K562 (cell line): ENCODE measurements around the gene TCF3. TPM values are rescaled to one million over a fixed set of nuclear protein-coding genes. Genes with fewer than 3 reads are reported as not detected.

ENCODE experiments used
- ATAC-seq: fragments of 200-7000 bp; cut with Tn5 transposase; 3 replicates; pipeline ENCODE4 v1.9.1; 2020; ENCODE audit warnings: moderate library complexity
- BruUV-seq: library from RNA; stranded (reverse); fragments of 400-500 nt; replicated peaks from 2 replicates; lab custom pipeline; 2021; lab: Mats Ljungman, UMichigan
- CTCF ChIA-PET: fragments of 300-600 bp; formaldehyde crosslinking; extraction: SDS; loops from one replicate; lab custom pipeline; 2021; ENCODE audit warnings: low intra/inter-chr PET ratio; lab: Yijun Ruan, JAX
- POLR2A ChIA-PET: fragments of 300-600, 350-650 bp; sonication (Branson Sonifier 250); formaldehyde crosslinking; extraction: SDS; loops from one replicate; lab custom pipeline; 2021; ENCODE audit warnings: antibody characterized with exemption, inconsistent platforms; lab: Yijun Ruan, JAX
- DNase-seq, 4 experiments: peaks; one replicate each; pipeline versions ENCODE4 v3.0.0 to v3.0.0-alpha.2; 2011 to 2018; ENCODE audit warnings: low spot score in 3 of 4, mixed read lengths in 3 of 4; ENCODE audit errors: extremely low read depth in 1 of 4
- FAIRE-seq: peaks from 2 replicates; lab custom pipeline; 2011; peaks lifted over from hg19 to GRCh38; lab: Jason Lieb, UNC
- H2AFZ ChIP-seq: 2 replicates; pipeline ENCODE4 v1.6.0; 2011; ENCODE audit warnings: low read depth, low read length, control low read depth, inconsistent platforms
- H3K27ac ChIP-seq: fragments of 200-600 bp; 3 replicates; pipeline ENCODE4 v1.8.0; 2011; ENCODE audit warnings: low read depth, mild to moderate bottlenecking, control low read depth, inconsistent platforms, low read length, moderate library complexity, mixed read lengths; ENCODE audit errors: extremely low read depth
- H3K27me3 ChIP-seq, 2 experiments: fragments of 300-600 bp in 1 of 2; 2 replicates in 1 of 2; 3 replicates in 1 of 2; pipeline versions ENCODE4 v1.6.0 to v1.8.0; 2011; ENCODE audit warnings: inconsistent platforms in 2 of 2, low read length in 2 of 2, mild to moderate bottlenecking in 1 of 2, mixed read lengths in 1 of 2, moderate library complexity in 1 of 2; ENCODE audit not compliant: control insufficient read depth in 2 of 2, insufficient read depth in 2 of 2
- H3K36me3 ChIP-seq: fragments of 300-600 bp; 3 replicates; pipeline ENCODE4 v1.8.0; 2011; ENCODE audit warnings: mild to moderate bottlenecking, low read length, inconsistent platforms; ENCODE audit not compliant: control insufficient read depth, insufficient read depth
- H3K4me1 ChIP-seq, 2 experiments: fragments of 200-600 bp in 1 of 2; replicated peaks in 1 of 2; 2 replicates in 1 of 2; 3 replicates in 1 of 2; pipeline versions ENCODE4 v1.5.1 to v1.8.0; 2011; ENCODE audit warnings: inconsistent platforms in 2 of 2, low read length in 2 of 2, mild to moderate bottlenecking in 1 of 2, mixed read lengths in 1 of 2, moderate library complexity in 1 of 2; ENCODE audit not compliant: control insufficient read depth in 2 of 2, insufficient read depth in 2 of 2
- H3K4me2 ChIP-seq: 2 replicates; pipeline ENCODE4 v1.6.1; 2011; ENCODE audit warnings: low read length, control low read depth, inconsistent platforms, mixed read lengths; ENCODE audit not compliant: insufficient read depth
- H3K4me3 ChIP-seq: fragments of 200-600 bp; sonication (generic), shearing (Covaris generic); 2 replicates; pipeline ENCODE4 v1.5.1; 2016; ENCODE audit warnings: control low read depth, inconsistent platforms
- H3K79me2 ChIP-seq: fragments of 200-600 bp; 3 replicates; pipeline ENCODE4 v1.8.0; 2011; ENCODE audit warnings: low read length, inconsistent platforms; ENCODE audit not compliant: control insufficient read depth, insufficient read depth
- H3K9ac ChIP-seq, 2 experiments: 2 replicates each; pipeline versions ENCODE4 v1.6.0 to v1.6.1; 2011; ENCODE audit warnings: low read depth in 2 of 2, low read length in 2 of 2, control low read depth in 1 of 2, inconsistent platforms in 1 of 2, mild to moderate bottlenecking in 1 of 2, mixed read lengths in 1 of 2; ENCODE audit not compliant: insufficient read depth in 1 of 2
- H3K9me1 ChIP-seq: one replicate; pipeline ENCODE4 v1.6.0; 2011; ENCODE audit warnings: inconsistent platforms, mild to moderate bottlenecking, low read length, moderate library complexity; ENCODE audit not compliant: control insufficient read depth, insufficient read depth
- H3K9me3 ChIP-seq: replicated peaks from 2 replicates; pipeline ENCODE4 v1.5.1; 2011; ENCODE audit warnings: low read depth, low read length, inconsistent platforms; ENCODE audit not compliant: control insufficient read depth, insufficient read depth
- H4K20me1 ChIP-seq: replicated peaks from 2 replicates; pipeline ENCODE4 v1.6.1; 2011; ENCODE audit warnings: low read length, inconsistent platforms, mixed read lengths; ENCODE audit not compliant: control insufficient read depth, insufficient read depth
- HDAC2 ChIP-seq: fragments of 450-650 bp; IDR thresholded peaks from 2 replicates; pipeline ENCODE4 v1.6.1; 2016; ENCODE audit warnings: mild to moderate bottlenecking
- KDM5B ChIP-seq: fragments of 200-600 bp; sonication (generic); IDR thresholded peaks from 2 replicates; pipeline ENCODE4 v1.6.1; 2012; ENCODE audit warnings: low read depth, mild to moderate bottlenecking, moderate library complexity, low read length, control low read depth, inconsistent platforms; ENCODE audit not compliant: insufficient replicate concordance
- MGA ChIP-seq: fragments of 450-650 bp; IDR thresholded peaks from 2 replicates; pipeline ENCODE4 v1.6.1; 2016; ENCODE audit warnings: mild to moderate bottlenecking, moderate library complexity
- RAD21 ChIP-seq, 2 experiments: fragments of 250-450 bp in 1 of 2; fragments of 450-650 bp in 1 of 2; sonication (Bioruptor Pico) in 1 of 2; formaldehyde crosslinking in 1 of 2; IDR thresholded peaks in 1 of 2; conservative IDR thresholded peaks in 1 of 2; 2 replicates each; pipeline versions ENCODE4 v1.4.0 to v1.8.0; 2020 to 2022; ENCODE audit warnings: mild to moderate bottlenecking in 2 of 2, moderate library complexity in 1 of 2
- XRCC3 ChIP-seq: fragments of 450-650 bp; IDR thresholded peaks from 2 replicates; pipeline ENCODE4 v1.6.1; 2017; ENCODE audit warnings: mild to moderate bottlenecking, moderate library complexity
- ZBTB1 ChIP-seq: sonication (generic); formaldehyde crosslinking; IDR thresholded peaks from 2 replicates; pipeline ENCODE4 v1.8.1; 2023; ENCODE audit warnings: missing genetic modification reagents, low read depth, mild to moderate bottlenecking, borderline replicate concordance
- ZNF707 ChIP-seq: fragments of 250-450 bp; sonication (Bioruptor Pico); conservative IDR thresholded peaks from 2 replicates; pipeline ENCODE4 v1.8.0; 2022; ENCODE audit warnings: inconsistent platforms, mild to moderate bottlenecking, moderate library complexity
- WGBS: fragments of 100-300 bp; shearing (Covaris generic); methylation state at CpG from one replicate; pipeline ENCODE4 v1.1.6; 2016; ENCODE audit warnings: low coverage, mixed read lengths; ENCODE audit not compliant: insufficient coverage; ENCODE audit errors: missing lambda C conversion rate; 5-methylcytosine and 5-hydroxymethylcytosine counted together
- in situ Hi-C: fragments of 300-500 bp; cut with MboI; formaldehyde crosslinking; loops from 4 replicates; pipeline ENCODE4 v1.15.0; 2018; ENCODE audit warnings: inconsistent platforms, mixed read lengths
- intact Hi-C: fragments of 100-400 bp; cut with micrococcal nuclease; formaldehyde crosslinking; loops from 2 replicates; pipeline ENCODE4 v1.14.2; 2022
- polyA plus RNA-seq, 8 experiments: library from polyadenylated mRNA; depleted of rRNA in 4 of 8; stranded (reverse) in 5 of 8; unstranded in 3 of 8; fragments of >200 nt; fragmentation: Nextera tagmentation in 2 of 8; fragmentation: Illumina TruSeq in 1 of 8; extraction: Ambion mirVana in 2 of 8; extraction: Trizol in 1 of 8; gene quantifications; 2 replicates each; pipeline versions ENCODE4 v1.2.1 to v1.2.3, GENCODE V29; 2011 to 2014; ENCODE audit warnings: inconsistent platforms in 1 of 8, missing spikeins in 1 of 8
- total RNA-seq, 7 experiments: library from RNA; depleted of rRNA in 6 of 7; stranded (reverse); fragments of >200 nt in 6 of 7; fragmentation: Illumina TruSeq in 2 of 7; extraction: Trizol in 2 of 7; gene quantifications; 2 replicates each; pipeline versions ENCODE4 v1.2.1 to v1.2.3, GENCODE V29; 2011 to 2021; ENCODE audit warnings: low replicate concordance in 1 of 7
- TF ChIP-seq, protein P1 (sequence below): IDR thresholded peaks from 2 replicates; pipeline ENCODE4 v1.6.1; 2011; ENCODE audit not compliant: insufficient read length; ENCODE audit errors: extremely low read depth
- TF ChIP-seq, protein P2 (sequence below): sonication (generic); formaldehyde crosslinking; IDR thresholded peaks from 2 replicates; pipeline ENCODE4 v1.8.0; 2022; ENCODE audit warnings: mild to moderate bottlenecking, missing genetic modification reagents

Gene TCF3
- total and polyA plus RNA-seq, 9 of the 15 experiments (the other 6 are each of a cell fraction or from before 2014, with no cell fraction given), result 5.6 to 259 (median 84.0) TPM

DNA sequence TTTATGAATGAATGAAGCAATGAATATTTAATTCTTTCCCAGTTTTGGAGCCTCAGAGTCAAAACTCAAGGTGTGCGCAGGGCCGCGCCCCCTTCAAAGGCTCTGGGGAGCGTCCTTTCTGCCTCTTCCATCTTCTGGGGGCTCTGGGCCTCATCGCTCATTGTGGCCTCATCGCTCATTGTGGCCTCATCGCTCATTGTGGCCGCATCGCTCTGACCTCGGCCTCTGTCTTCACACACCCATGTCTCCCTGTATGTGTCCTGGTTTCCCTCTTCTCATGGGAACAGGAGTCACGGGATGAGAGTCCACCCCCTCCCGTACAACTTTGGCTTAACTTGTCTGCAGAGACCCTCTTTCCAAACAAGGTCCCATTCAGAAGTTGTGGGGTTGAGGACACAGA, 81.1 kb downstream of the TCF3 start:
- WGBS, result 77% methylated on average over 12 of the region's 12 CpGs
- ChIA-PET CTCF (no interaction called here), POLR2A (no interaction called here)
- intact Hi-C loops, result no loop called here
- peaks cover 12 to 54% of the 10 kb centered on the region in 2 experiments for H3K4me1 ChIP-seq
- no peak for DNase-seq
- FAIRE-seq, result no peak
- H3K4me2 ChIP-seq, result no peak overlapping the region
- H3K4me3 ChIP-seq, result no peak overlapping the region
- H3K27ac ChIP-seq, result no peak overlapping the region
- no peak overlapping the region for H3K9ac ChIP-seq
- H3K79me2 ChIP-seq, result peaks cover 10% of the 10 kb centered on the region
- H2AFZ ChIP-seq, result no peak overlapping the region
- H3K9me3 ChIP-seq, result no peaks in the 10 kb centered on the region
- no peaks in the 10 kb centered on the region for H3K9me1 ChIP-seq
- in situ Hi-C loops, result no loop called here
- no TSS peak for BruUV-seq
- no peaks in the 10 kb centered on the region; the same call in 1 of the 2 replicates for H4K20me1 ChIP-seq
- H3K27me3 ChIP-seq, result no peaks in the 10 kb centered on the region
- no peak for ATAC-seq
- peaks cover 2% of the 10 kb centered on the region; the same call in 1 of the 3 replicates for H3K36me3 ChIP-seq
- no peak for TF ChIP-seq KDM5B
- TF ChIP-seq RAD21 (CRISPR knock-in tag; conservative IDR thresholded peaks at IDR 0.05 in 1 of 2, IDR thresholded peaks at IDR 0.05 in 1 of 2), result no peak
- no peak for TF ChIP-seq HDAC2
- TF ChIP-seq, protein P1, sequence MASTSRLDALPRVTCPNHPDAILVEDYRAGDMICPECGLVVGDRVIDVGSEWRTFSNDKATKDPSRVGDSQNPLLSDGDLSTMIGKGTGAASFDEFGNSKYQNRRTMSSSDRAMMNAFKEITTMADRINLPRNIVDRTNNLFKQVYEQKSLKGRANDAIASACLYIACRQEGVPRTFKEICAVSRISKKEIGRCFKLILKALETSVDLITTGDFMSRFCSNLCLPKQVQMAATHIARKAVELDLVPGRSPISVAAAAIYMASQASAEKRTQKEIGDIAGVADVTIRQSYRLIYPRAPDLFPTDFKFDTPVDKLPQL, result no peak
- no peak for TF ChIP-seq MGA
- no peak for TF ChIP-seq ZBTB1 (CRISPR knock-in tag)
- no peak for TF ChIP-seq XRCC3
- TF ChIP-seq, protein P2, sequence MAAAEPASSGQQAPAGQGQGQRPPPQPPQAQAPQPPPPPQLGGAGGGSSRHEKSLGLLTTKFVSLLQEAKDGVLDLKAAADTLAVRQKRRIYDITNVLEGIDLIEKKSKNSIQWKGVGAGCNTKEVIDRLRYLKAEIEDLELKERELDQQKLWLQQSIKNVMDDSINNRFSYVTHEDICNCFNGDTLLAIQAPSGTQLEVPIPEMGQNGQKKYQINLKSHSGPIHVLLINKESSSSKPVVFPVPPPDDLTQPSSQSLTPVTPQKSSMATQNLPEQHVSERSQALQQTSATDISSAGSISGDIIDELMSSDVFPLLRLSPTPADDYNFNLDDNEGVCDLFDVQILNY (CRISPR knock-in tag), result no peak
- TF ChIP-seq ZNF707, result no peak
